Activated CD4-positive, alpha-beta T cell treated with anti-CD3 and anti-CD28 coated beads, Interleukin-2, amount 10 ng/mL, durations not matched to agents 7 days and 5 days (primary cell): ENCODE measurements around the gene GHDC. TPM values are rescaled to one million over a fixed set of nuclear protein-coding genes. Genes with fewer than 3 reads are reported as not detected.
"Not testable (repeated sequence)": the region's sequence is repeated elsewhere in the genome, so short reads cannot be mapped to it uniquely, and the experiment has no call there.

Experiments used
- CTCF ChIA-PET: fragments of 350-600 bp; sonication (Branson Sonifier 250); formaldehyde crosslinking; loops from one replicate; lab custom pipeline; 2021; ENCODE audit warnings: antibody characterized with exemption; lab: Charles Lee
- POLR2A ChIA-PET: fragments of 350-600 bp; sonication (Branson Sonifier 250); formaldehyde crosslinking; loops from one replicate; lab custom pipeline; 2021; ENCODE audit warnings: antibody characterized with exemption; lab: Charles Lee
- DNase-seq: peaks from one replicate; pipeline ENCODE4 v3.0.0-alpha.2; 2020
- H3K27ac Mint-ChIP-seq: one replicate; pipeline ENCODE4 v1.8.0; 2021; ENCODE audit warnings: mild to moderate bottlenecking, moderate library complexity, mixed read lengths
- H3K27me3 Mint-ChIP-seq: one replicate; pipeline ENCODE4 v1.8.0; 2021; ENCODE audit warnings: mixed read lengths
- H3K36me3 Mint-ChIP-seq: one replicate; pipeline ENCODE4 v1.8.0; 2021; ENCODE audit warnings: low read depth, mixed read lengths
- H3K4me1 Mint-ChIP-seq: one replicate; pipeline ENCODE4 v1.8.0; 2021; ENCODE audit warnings: mixed read lengths
- H3K4me3 Mint-ChIP-seq: one replicate; pipeline ENCODE4 v1.8.0; 2021; ENCODE audit warnings: mild to moderate bottlenecking, moderate library complexity, mixed read lengths
- H3K9me3 Mint-ChIP-seq: one replicate; pipeline ENCODE4 v1.8.0; 2021; ENCODE audit warnings: mixed read lengths
- total RNA-seq, 2 experiments: library from RNA; stranded (reverse); gene quantifications; one replicate each; pipeline ENCODE4 v1.2.3, GENCODE V29; 2021

The GHDC gene
- total RNA-seq, 2 experiments from 2014 or later, result 15.3 to 15.5 TPM

DNA sequence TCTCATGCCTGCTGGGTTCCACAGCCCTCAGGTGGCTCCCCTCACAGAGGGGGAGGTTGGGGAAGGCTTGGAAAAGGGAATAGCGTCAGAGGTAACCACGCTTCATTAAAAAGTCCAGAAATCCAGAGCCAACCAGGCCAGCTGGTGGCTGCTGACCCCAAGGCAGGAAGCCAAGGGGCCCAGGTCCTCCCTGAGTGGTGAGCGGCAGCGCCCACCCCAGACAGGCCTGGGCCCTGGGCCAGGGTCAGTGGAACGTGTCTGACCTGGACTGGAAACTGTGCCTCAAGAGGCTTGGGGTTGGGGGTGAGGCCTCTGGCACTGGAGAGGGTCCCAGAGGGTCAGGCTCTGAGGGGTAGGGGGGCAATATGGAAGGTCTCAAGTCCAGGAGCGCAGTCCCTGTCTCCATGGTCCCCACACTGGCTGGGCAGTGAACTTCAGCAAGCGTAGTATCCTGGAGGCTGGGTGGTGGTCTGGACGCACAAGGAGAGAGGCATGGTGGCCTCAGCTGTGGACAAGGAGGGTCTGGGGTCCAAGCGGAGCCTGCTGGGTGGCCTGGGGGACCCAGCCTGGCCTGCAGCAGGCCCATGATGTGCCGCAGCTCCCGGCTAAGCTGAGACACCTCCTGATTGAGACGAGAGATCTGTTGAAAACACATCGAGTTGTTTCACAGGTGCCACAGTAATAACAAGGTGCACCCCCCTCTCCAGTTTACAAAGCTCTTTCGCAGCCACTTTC is 34.3 kb downstream of the GHDC start:
- CTCF ChIA-PET, result interaction anchor here (0.9 to 1.0 kb wide), 2 partner anchors 23 to 34 kb away, joined by 3 read pairs; partner anchors contain the start of gene GHDC
- DNase-seq, result no peak
- H3K36me3 Mint-ChIP-seq, result peaks cover 3% of the 10 kb centered on the region
- no peak overlapping the region for H3K4me3 Mint-ChIP-seq
- H3K9me3 Mint-ChIP-seq, result peaks cover 2% of the 10 kb centered on the region
- H3K4me1 Mint-ChIP-seq, result peaks cover 12% of the 10 kb centered on the region
- no peak overlapping the region for H3K27ac Mint-ChIP-seq
- POLR2A ChIA-PET, result interaction anchor here (0.7 kb wide), 1 partner anchor 128 kb away, joined by 3 read pairs; the partner anchor contains the start of gene STAT5A
- H3K27me3 Mint-ChIP-seq, result no peaks in the 10 kb centered on the region

DNA sequence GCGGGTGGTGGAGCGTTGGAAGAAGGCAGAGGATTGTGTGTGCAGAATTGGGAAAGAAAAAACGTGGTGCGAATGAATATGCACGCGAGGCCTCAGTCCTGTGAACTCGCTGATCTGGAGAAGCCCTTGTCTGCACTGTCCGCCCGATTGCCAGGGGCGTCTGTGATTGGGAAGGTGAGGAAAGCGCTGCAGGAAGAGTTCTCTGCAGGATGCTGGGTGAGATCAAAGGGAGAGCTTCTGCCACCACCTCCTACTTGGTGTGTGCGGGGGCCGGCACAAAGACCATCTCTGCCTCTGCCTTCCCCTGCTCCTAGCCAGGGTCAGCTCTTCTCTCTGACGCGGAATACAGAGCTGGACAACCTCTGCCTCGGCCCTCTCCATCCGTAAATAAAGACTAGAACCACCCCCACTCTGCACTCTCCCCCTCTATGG is 38.7 kb downstream of the GHDC start:
- Mint-ChIP-seq H3K9me3 (peaks cover 2% of the 10 kb centered on the region), H3K27me3 (no peaks in the 10 kb centered on the region), H3K4me3 (peak overlapping the region; percentile 90), H3K4me1 (peaks cover 45% of the 10 kb centered on the region), H3K36me3 (peaks cover 19% of the 10 kb centered on the region), H3K27ac (peak overlapping the region; percentile 89)
- no peak for DNase-seq
- ChIA-PET POLR2A (no interaction called here), CTCF (interaction anchor here (1.0 to 1.7 kb wide), 4 partner anchors 20 to 28 kb away, joined by 3 to 5 read pairs (median 4); partner anchors contain the start of gene KCNH4)

DNA sequence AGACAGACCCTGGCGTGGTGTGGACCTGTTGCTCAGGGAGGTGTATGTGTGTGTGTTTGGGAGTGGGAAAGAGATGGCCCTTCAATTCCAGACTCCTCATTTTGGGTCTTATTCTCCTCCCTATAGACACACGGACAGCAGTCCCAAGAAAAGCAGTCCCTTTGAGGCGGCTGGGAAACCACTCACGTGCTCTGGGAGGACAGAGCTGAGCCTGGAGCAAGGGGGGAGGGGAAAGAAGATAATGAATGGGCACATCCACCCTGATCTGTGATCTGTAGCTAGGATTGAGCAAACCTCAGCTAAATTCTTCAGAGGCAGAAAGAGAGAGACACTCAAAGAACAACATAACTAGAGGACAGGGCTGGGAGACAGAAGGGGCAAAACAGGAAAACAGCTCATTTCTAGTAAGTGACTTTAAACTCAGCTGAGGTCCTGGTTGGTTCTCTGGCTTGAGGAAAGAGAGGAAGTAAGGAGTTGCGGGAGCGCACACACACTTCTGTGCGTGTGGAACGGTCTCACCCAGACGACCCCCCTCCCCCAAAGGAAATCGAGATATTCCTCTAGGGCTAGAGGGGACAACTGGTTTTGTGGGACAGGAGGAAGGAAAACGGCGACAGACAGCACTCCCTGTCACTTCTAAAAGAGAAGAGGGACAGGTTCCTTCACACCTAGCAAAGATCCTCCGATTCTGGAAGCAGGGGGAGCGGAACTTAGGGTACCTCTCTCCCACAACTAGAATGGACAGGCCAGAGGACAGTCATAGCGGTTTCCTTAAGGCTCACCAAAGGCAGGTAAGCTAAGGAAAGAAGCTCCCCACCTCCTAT is 40.2 kb downstream of the GHDC start:
- H3K27ac Mint-ChIP-seq, result peak overlapping the region; percentile 89
- CTCF ChIA-PET, result interaction anchor here (0.6 to 1.9 kb wide), 4 partner anchors 21 to 208 kb away, joined by 3 to 7 read pairs (median 4); partner anchors contain the start of gene NKIRAS2
- peaks cover 2% of the 10 kb centered on the region for H3K9me3 Mint-ChIP-seq
- H3K36me3 Mint-ChIP-seq, result peaks cover 19% of the 10 kb centered on the region
- H3K27me3 Mint-ChIP-seq, result no peaks in the 10 kb centered on the region
- H3K4me1 Mint-ChIP-seq, result peaks cover 45% of the 10 kb centered on the region
- H3K4me3 Mint-ChIP-seq, result peak overlapping the region; percentile 90
- peak; percentile 13 for DNase-seq
- POLR2A ChIA-PET, result interaction anchor here (0.5 to 0.7 kb wide), 2 partner anchors 16 to 70 kb away, joined by 3 read pairs; no protein-coding TSS in a partner anchor

DNA sequence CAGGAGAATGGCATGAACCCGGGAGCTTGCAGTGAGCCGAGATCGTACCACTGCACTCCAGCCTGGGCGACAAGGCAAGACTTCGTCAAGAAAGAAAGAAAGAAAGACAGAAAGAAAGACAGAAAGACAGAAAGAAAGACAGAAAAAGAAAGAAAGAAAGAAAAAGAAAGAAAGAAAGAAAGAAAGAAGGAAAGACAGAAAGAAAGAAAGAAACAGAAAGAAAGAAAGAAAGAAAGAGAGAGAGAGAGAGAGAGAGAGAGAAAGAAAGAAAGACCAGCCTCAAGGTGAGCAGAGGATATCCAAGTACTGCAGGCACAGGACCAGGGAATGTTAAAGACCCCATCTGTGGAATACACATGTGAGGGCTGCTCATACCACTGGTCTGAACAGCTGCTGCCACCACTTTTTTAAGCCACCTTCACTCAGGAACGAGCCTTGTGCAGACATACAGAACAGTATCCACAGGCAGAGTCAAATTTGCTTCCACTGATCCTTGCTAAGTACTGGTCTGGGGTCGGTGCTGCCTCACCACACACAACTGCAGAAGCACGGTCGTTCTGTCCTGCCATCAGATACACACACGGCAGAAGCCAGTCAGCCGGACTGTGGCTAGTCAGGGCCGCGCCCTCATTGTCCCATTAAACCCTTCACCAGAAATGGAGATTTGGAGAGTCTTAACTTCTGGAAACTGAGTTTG is 47.2 kb downstream of the GHDC start:
- peak overlapping the region; percentile 25 for H3K27ac Mint-ChIP-seq
- ChIA-PET POLR2A (no interaction called here), CTCF (interaction anchor here (0.7 kb wide), 1 partner anchor 32 kb away, joined by 5 read pairs; no protein-coding TSS in a partner anchor)
- no peaks in the 10 kb centered on the region for H3K9me3 Mint-ChIP-seq
- H3K36me3 Mint-ChIP-seq, result peaks cover 28% of the 10 kb centered on the region
- no peak overlapping the region for H3K4me3 Mint-ChIP-seq
- H3K4me1 Mint-ChIP-seq, result peaks cover 29% of the 10 kb centered on the region
- H3K27me3 Mint-ChIP-seq, result no peaks in the 10 kb centered on the region
- no peak for DNase-seq

DNA sequence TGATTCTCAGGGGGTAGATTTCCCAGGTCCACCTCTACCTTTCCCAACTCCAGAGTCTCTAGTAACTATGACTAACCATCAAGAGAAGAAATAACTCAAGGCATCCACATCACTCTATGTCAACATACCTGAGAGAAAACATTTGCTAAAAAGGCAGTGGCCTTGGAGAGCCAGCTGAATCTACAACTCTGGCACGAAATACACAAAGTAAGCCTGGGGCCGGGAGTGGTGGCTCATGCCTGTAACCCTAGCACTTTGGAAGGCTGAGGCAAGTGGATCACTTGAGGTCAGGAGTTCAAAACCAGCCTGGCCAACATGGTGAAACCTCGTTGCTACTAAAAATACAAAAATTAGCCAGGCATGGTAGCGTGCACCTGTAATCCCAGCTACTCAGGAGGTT is 51.2 kb downstream of the GHDC start:
- H3K4me3 Mint-ChIP-seq, POLR2A ChIA-PET, H3K27me3 Mint-ChIP-seq, H3K9me3 Mint-ChIP-seq, DNase-seq, H3K27ac Mint-ChIP-seq: not testable (repeated sequence)
- CTCF ChIA-PET, result interaction anchor here (0.5 to 1.4 kb wide), 3 partner anchors 10 to 108 kb away, joined by 3 to 5 read pairs (median 4); no protein-coding TSS in a partner anchor
- peaks cover 26% of the 10 kb centered on the region for H3K36me3 Mint-ChIP-seq
- H3K4me1 Mint-ChIP-seq, result peaks cover 17% of the 10 kb centered on the region

DNA sequence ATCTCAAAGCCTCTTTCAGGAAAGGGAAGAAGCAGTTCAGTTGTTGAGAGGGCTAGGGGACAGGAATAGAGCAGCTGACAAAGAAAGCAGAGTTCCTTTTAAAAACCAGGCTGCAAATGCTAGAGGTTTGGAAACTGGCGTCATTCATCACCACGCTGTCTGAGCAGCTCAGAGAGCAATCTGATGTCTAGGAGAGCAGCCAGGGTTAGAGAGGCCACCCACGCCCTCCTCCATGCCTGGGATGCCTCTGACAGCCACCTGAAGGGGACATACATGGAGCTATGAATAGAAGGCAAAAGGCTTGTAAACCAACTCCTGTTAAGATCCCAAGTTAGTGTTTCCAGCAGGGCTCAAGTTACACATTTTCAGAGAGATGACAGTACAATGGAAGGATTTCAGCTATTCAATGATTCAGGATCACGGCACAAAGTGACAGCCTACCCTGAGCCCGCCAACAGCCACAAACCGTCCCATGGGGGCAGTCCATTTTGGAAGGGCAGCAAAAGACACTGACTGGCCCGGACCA is 51.9 kb downstream of the GHDC start:
- H3K27ac Mint-ChIP-seq, result no peak overlapping the region
- no peaks in the 10 kb centered on the region for H3K9me3 Mint-ChIP-seq
- POLR2A ChIA-PET, result no interaction called here
- peaks cover 19% of the 10 kb centered on the region for H3K4me1 Mint-ChIP-seq
- CTCF ChIA-PET, result interaction anchor here (0.5 to 1.4 kb wide), 3 partner anchors 10 to 29 kb away, joined by 3 to 6 read pairs (median 4); no protein-coding TSS in a partner anchor
- DNase-seq, result no peak
- H3K27me3 Mint-ChIP-seq, result no peaks in the 10 kb centered on the region
- peaks cover 24% of the 10 kb centered on the region for H3K36me3 Mint-ChIP-seq
- H3K4me3 Mint-ChIP-seq, result no peak overlapping the region

DNA sequence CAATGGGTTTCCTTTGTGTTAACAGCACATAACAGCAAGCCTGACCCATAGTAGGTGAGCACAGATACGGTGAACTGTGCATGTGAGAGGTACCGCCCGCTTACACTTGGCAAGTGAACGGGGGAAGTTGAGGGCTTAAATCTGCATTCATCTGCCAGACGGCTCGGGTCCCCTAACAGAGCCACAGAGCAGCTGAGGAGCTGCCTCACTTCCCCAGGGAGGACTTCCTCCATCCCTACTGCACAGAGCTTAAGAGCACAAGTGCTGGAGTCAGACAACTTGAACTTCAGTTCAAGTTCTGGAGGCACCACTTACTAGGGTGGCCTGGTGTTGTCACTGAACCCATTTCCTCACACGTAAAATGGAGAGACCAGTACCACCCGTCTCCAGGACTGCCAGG is 52.9 kb downstream of the GHDC start:
- CTCF ChIA-PET, result interaction anchor here (0.6 to 1.8 kb wide), 2 partner anchors 49 to 1707 kb away, joined by 3 to 4 read pairs; no protein-coding TSS in a partner anchor

DNA sequence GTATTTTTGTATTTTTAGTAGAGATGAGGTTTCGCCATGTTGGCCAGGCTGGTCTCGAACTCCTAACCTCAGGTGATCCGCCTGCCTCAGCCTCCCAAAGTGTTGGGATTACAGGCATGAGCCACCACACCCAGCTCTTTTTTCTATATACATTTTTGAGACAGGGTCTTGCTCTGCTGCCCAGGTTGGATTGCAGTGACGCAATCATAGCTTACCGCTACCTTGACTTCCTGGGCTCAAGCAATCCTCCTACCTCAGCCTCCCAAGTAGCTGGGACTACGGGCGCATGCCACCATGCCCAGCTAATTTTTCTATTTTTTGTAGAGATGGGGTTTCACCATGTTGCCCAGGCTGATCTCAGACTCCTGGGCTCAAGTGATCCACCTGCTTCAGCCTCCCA is 53.6 kb downstream of the GHDC start:
- H3K27ac Mint-ChIP-seq, H3K27me3 Mint-ChIP-seq, DNase-seq, H3K9me3 Mint-ChIP-seq, H3K4me3 Mint-ChIP-seq: not testable (repeated sequence)
- POLR2A ChIA-PET, result interaction anchor here (0.5 kb wide), 1 partner anchor 8 kb away, joined by 4 read pairs; no protein-coding TSS in a partner anchor
- Mint-ChIP-seq H3K36me3 (peaks cover 25% of the 10 kb centered on the region), H3K4me1 (peaks cover 30% of the 10 kb centered on the region)
- CTCF ChIA-PET, result interaction anchor here (0.6 to 1.8 kb wide), 2 partner anchors 50 to 1706 kb away, joined by 3 to 4 read pairs; no protein-coding TSS in a partner anchor

More for the DNA sequence above, 52.9 kb downstream of the GHDC start:
- Mint-ChIP-seq H3K4me3 (no peak overlapping the region), H3K9me3 (no peaks in the 10 kb centered on the region), H3K4me1 (peaks cover 23% of the 10 kb centered on the region), H3K36me3 (peaks cover 20% of the 10 kb centered on the region), H3K27ac (no peak overlapping the region), H3K27me3 (no peaks in the 10 kb centered on the region)
- POLR2A ChIA-PET, result interaction anchor here (0.5 kb wide), 1 partner anchor 9 kb away, joined by 4 read pairs; no protein-coding TSS in a partner anchor
- no peak for DNase-seq

Other genes starting within 250 kb of the GHDC start
- 10 to 100 TPM; 81.2 to 97.5 TPM for gene CNP, start 227.7 kb downstream of the GHDC start, total RNA-seq
- 10 to 100 TPM; 93.3 to 94.8 TPM for gene DNAJC7, start 177.1 kb downstream of the GHDC start, total RNA-seq
- 10 to 100 TPM; 23.3 to 25.5 TPM for gene NKIRAS2, start 174.4 kb downstream of the GHDC start, total RNA-seq
- under 1 TPM in 1 of 2 experiments, not detected in 1; 0.04 TPM for gene C17orf113, start 143.9 kb downstream of the GHDC start, total RNA-seq
- not detected for gene ZNF385C, start 96.0 kb downstream of the GHDC start, total RNA-seq
- gene DHX58, start 81.8 kb downstream of the GHDC start, total RNA-seq, result 10 to 100 TPM; 52.4 to 54.3 TPM
- 10 to 100 TPM; 47.9 to 48.3 TPM for gene KAT2A, start 73.1 kb downstream of the GHDC start, total RNA-seq
- not detected for gene HSPB9, start 71.7 kb downstream of the GHDC start, total RNA-seq
- 100 to 1,000 TPM in 1 of 2 experiments, 10 to 100 TPM in 1; 97.1 to 108 TPM for gene RAB5C, start 39.5 kb downstream of the GHDC start, total RNA-seq
- under 1 TPM; 0.15 to 0.17 TPM for gene KCNH4, start 13.4 kb downstream of the GHDC start, total RNA-seq
- gene HCRT, start 9.0 kb downstream of the GHDC start, total RNA-seq, result not detected
- 100 to 1,000 TPM; 150 to 164 TPM for gene STAT5B, start 81.9 kb upstream of the GHDC start, total RNA-seq
- 100 to 1,000 TPM in 1 of 2 experiments, 10 to 100 TPM in 1; 99.5 to 108 TPM for gene STAT5A, start 94.0 kb upstream of the GHDC start, total RNA-seq
- gene STAT3, start 193.9 kb upstream of the GHDC start, total RNA-seq, result 100 to 1,000 TPM; 114 to 121 TPM
- gene CAVIN1, start 228.8 kb upstream of the GHDC start, total RNA-seq, result 1 to 10 TPM; 1.5 to 1.6 TPM